ENCODE measurements around the gene TAF10.

TAF10 gene

DNA sequence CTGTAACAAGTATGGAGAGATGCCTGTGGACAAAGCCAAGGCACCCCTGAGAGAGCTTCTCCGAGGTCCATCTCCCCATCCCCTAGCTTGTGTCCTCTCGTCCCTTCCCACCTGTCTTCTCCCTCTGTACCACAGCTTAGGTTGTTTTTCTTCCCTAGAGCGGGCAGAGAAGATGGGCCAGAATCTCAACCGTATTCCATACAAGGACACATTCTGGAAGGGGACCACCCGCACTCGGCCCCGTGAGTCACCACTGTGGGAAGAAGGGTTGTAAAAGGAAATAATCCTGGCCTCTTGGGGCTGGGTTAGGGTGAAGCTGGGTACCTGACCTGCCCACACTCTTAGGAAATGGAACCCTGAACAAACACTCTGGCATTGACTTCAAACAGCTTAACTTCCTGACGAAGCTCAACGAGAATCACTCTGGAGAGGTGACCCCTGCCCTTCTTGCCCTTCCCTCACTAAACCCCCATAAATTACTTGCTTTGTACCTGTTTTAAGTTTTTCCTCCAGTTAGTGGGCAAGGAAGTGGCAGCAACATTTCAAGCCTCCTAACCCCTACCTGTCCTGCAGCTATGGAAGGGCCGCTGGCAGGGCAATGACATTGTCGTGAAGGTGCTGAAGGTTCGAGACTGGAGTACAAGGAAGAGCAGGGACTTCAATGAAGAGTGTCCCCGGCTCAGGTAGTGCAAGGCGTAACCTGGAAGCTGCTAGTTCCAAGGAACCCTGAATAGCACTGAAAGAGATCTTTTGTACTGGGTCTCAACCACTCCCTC is 3.1 kb downstream of the TAF10 start:
- no peak for DNase-seq (ENCODE audit: low read depth in 2 of 2)

DNA sequence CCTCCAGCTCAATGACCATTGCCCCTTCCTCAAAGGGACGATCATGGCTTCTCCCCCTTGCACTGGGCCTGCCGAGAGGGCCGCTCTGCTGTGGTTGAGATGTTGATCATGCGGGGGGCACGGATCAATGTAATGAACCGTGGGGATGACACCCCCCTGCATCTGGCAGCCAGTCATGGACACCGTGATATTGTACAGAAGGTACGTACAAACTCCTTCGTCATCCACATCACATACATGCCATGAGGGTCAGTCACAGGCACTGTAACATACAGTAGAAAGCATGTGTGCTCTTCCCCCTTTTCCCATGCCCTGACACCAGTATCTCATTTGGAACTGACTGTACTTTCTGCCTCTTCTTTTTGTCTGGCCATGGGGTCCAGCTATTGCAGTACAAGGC is 4.0 kb downstream of the TAF10 start:
- no peak for DNase-seq (ENCODE audit: low read depth in 2 of 2)

DNA sequence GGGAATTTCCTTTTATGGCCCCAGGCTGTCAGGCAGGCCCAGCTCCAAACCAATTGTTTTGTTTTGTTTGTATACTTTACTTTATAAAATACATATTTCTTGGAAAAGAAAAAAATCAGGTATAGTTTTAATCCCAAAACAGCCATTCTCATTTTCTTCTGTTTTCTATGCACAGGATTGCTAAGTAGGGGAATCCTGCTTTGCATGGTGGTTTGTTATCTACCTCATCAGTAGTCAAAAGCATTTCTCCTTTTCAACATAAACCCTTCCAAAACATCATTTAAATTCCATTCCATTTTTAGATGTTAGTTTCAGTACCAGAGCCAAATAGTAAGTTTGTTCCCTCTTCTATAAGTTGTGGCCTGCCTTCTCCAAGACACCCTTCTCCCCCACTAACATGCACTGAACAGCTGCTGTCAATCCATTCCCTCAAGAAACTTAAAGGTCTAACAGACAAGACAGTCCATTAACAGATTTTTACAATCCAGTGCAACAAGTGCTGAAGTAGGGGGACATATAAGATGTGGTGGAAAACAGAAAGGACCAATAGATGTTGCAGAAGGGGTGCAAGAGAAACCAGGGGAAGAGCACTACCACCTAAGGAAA is 4.7 kb downstream of the TAF10 start:
- DNase-seq (ENCODE audit: low read depth in 2 of 2), result no peak

DNA sequence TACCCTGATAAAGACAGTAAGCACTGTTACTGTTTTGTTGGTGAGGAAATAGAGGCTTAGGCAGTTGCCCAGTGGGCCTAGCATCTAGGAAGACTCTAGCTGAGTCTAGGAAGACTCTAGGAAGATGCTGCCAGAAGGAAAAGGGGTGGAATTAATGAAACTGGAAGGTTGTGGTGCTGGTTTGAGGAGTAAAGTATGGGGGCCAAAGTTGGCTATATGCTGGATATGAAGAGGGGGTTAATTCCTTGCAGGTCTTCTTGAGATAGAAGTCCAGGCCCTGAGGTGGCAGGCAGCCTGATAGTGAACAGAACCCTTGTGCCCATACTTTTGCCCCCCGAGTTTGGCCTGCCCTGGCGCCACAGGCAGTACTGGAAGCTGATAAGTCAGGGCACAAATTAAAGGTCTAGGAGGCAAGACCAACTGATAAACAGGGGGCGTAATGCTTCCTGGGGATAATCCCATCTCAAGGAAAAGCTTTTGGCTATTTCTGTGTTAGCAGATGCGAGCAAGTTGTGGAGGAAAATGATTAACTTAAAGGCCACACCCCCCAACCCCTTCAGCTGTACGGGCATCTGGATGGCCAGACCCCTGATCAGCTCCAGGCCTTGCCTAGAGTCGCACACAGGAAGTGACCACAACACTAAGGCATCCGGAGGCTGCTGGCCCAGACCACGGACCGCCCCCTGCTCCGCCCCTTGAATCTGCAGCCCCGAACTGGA is 5.4 kb downstream of the TAF10 start:
- no peak for DNase-seq (ENCODE audit: low read depth in 2 of 2)

DNA sequence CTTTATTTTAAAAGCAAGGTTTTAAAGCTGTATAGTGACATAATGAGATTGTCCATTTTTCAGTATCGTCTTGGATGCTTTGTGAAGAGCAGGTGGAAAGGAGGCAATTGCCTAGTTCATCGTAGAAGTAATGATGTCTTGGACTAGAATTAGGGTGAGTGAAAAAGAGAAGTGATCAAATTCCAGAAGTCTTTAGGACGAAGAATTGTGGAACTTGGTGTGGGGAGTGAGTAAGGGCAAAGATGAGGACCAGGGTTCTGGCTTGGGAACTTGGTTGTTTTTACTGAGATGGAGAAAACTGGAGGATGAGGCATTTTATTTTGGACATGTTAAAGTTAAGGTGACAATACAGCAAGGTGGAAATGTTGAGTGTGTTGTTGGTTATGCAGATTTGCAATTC is 7.2 kb downstream of the TAF10 start:
- DNase-seq (ENCODE audit: low read depth in 2 of 2), result no peak

DNA sequence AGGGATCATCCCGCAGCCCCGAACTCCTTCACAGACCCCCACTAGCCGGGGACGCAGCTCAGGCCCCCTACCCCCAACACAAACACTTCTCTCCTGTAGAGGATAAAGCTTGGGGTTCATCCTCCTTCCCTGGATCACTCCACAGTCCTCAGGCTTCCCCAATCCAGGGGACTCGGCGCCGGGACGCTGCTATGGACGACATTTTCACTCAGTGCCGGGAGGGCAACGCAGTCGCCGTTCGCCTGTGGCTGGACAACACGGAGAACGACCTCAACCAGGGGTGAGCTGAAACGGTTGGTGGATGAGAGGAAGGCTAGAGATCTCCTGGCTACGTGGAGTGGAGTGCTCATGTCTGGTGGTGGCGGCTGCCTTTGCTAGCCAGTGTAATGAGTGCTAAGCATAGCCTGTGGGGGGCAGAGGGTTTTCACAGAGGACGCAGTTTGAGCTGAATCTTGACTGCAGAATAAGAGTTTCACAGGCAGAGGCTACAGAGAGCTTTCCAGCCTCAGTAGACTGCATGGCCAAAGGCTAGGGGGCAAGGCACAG is 7.9 kb downstream of the TAF10 start:
- DNase-seq (ENCODE audit: low read depth in 2 of 2), result no peak

DNA sequence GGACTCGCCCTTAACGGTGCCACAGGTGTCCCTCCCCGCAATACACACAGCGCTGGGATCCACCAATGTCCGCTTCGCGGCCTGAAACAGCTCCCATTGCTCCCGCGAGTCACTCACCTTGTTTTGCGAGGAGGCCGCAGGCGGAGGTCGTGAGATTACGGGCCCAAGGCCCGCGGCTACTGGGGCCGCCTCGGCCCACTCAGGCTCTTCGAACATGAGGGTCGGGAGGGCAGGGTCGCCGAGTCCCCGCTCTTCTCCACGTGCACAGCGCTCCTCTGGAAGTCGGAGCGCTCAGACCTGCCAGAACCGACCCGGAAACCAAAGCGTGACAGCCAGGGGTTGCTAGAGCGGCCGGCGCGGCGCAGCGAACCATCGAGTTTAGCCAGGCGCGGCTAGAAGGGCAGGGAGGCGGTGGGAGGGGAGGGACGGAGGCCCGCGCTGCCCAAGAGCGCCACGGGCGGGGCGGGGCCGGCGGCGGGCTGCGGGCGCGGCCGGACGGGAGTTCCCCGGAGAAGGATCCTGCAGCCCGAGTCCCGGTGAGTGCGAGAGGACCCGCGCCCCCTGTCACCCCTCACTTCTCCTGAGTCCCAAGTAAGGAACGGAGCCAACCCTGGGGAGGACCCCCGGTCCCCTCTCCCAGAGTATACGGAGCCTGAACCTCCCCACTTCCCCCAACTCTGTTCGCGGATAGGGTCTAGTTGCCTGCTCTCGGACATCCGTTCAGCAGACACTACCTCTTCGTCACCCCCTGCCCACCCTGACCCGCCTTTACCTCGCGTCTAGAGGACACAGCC is 8.5 kb downstream of the TAF10 start, which contains the start of the genes ILK and RRP8:
ILK (plus strand) TSS at position 488 of the 794 bp plus-strand sequence. CDS start 498 bp downstream, outside the sequence.
RRP8 (minus strand) TSS at position 330 of the 794 bp plus-strand sequence; CDS start at position 216, 114 bp downstream.
- peak; percentile 70 to 72 for DNase-seq (ENCODE audit: low read depth in 2 of 2)

DNA sequence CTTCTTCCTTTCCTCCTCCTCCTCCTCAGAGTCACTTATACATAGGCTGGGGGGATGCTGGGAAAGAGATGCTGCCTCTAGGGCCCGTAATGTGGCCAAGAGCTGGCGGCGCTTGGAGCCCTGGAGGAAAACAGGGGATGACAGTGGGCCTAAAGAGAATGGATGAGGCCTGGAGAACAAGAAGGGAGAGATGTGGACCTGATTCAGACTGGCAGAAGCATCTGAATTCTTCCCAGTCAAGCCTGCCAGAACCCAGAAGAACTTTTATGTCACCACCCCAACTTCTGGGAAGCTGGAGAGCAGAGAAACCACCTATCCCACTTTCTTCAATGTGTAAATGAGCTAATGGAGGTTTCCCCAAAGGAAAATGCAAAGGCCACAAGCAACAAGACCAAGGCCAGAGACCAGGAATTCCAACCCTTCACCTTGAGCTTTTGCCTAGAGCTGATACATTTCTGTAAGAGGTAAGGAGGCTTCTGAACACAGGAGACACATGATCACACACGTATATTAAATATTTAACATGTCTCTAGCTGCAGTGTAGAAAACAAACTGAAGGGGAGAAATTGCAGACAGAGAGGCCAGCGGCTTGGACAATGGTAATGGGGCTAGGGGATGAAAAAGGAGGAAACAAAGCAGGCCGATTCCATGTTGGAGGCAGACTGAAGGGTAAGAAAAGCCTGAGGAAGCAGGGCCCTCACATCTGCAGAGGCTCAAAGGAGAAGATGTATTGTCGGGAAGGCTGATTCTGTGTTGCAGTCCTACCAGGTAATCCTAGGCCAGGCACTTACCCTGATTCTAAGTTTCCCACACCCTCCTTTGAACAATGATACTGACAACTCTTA is 9.7 kb downstream of the TAF10 start:
- DNase-seq (ENCODE audit: low read depth in 2 of 2), result no peak

DNA sequence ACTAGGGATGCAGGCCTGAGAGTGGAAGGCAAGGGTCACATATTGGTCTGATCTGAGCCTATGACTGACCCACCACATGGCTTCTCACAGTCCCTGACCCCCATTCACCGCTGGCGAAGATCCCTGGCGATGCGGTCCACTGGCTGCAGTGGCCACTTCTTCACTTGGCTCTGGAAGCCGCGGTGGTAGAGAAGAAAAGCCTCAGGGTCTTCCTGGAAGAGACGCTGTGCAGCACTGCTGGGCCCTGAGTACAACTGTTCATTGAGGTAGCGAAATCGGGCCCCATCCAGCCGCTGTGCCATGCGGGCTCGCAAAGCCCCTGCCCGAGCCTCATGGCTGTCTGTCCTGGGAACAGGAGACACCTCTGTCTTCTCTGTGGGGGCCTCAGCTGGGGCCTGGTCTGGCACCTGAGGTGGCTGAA is 11.0 kb downstream of the TAF10 start:
- DNase-seq (ENCODE audit: low read depth in 2 of 2), result no peak

DNA sequence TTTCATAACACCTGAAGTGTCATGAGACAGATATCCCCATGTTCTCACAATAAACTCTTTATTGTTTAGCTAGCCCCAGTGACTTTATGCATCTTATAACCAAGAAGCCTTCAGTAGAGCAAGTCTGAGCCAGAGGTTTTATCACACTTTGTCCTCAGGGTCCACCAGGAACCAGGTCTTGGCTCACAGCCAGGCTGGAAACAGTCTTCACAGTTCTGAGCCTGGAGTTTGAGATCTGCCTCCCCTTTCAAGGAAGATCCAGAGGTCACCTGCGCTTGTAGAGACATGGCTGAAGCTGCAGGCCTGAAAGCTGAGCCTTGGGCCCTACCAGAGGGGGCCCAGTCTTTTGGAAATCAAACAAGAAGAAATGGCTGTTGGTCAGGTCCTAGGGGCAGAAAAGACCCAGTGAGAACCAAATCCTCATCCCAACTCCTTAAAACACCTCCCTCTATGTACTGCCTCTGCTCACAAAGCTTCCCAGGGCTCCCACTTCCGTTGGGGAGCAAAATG is 12.1 kb downstream of the TAF10 start:
- DNase-seq (ENCODE audit: low read depth in 2 of 2), result no peak

DNA sequence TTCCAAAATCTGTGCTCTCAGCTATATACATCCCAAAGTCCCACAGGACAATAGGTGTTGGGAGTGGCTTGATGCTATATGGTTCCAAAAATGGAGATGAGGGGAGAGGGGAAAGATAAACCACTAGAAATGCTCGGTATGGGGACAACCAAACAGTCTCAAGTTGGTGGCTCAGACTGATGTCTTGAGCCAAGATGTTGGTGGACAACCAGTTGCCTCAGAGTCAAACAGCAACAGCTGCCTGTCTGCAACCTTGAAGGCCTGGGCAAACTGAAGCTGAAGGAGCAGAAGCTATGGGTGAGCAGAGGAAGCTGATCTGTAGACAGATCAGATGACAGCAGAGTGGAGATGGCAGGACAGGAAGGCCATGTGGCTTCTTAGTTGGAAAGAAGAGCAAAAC is 12.6 kb downstream of the TAF10 start:
- no peak for DNase-seq (ENCODE audit: low read depth in 2 of 2)

DNA sequence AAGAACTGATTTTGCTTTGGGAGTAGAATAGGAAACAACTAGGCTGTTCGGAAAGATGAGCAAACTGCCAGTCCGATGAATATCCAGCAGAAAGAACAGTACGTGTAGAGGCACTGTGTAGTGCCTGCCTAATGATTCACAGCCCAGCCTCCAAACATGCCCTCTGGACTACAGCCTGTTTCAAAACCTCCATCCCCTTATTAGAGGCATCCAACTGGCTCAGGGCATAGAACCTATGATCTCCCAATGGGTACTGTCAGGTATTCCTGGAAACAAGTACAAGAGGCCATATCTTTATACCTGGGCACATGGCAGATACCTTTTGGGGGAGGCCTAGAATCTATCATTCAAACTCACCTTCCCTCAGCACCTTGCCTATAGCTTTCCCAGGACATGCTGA is 13.5 kb downstream of the TAF10 start:
- DNase-seq (ENCODE audit: low read depth in 2 of 2), result no peak

DNA sequence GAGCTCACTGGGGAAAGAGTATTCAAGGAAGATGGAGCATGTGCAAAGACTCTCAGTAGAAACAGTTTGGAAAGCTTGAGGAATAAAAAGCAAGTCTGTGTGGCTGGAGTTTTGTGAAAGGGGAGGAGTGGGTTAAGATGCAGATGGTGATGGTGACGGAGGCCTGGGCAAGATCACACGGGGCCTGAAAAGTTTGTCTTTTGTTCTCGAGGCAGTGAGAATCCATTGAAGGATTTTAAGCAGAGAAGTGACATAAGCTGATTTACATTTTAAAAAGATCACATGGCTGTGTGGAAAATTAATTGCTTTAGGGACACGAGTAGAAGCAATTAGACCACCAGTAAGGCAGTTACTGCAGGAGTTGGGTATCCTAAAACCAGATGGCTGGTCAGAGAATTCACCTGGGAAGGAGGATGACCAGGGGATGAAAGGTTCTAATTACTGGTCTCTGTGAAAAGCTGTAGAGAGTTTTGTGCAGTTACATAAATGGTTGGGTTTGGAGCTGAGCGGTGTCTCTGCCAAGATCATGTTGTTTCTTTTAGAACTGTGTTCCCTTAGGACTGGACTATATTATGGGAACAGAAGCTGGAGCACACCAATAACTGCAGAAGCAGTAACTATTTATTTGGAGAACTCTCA is 15.7 kb downstream of the TAF10 start:
- no peak for DNase-seq (ENCODE audit: low read depth in 2 of 2)

DNA sequence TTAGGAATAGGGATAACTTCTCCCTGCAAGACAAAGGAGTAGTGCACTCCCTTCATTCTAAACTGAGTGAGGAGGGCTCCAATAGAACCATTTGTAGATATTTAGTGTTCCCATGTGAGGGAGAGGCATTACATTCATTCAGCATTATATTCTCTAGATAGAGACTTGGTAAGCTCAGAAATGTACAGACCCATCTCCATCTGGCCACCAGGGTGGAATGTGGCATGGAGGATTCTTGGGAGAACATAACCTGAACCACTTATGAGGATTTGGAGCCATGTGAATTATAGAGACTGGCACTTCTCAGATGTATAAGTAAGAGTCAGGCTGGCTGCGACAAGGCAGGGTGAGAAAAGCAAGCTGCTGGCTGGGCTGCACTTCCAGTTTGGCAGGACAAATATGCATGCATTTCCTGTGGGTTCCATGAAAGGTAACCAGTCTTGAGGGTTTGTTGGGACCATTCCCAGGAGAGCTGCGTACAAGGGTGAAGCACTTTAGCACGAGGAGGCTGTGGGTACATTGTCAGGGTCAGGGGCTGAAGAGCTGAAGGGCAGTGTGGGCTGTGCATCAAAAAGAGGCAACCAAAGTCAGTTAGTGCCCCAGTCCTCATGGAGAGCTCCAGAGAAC is 17.8 kb downstream of the TAF10 start:
- no peak for DNase-seq (ENCODE audit: low read depth in 2 of 2)

DNA sequence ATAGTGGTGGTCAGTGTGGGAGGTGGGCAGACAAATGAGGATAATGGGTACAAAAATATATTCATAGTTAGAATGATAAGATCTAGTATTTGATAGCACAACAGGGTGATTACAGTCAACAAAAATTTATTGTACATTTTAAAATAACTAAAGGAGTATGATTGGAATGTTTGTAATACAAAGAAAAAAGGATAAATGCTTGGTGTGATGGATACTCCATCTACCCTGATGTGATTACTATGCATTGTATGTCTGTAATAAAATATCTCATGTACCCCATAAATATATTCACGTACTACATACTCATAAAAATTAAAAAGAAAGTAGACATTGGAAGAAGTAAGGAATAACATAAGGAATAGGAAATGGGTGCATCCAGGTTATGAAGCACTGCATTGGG is 24.0 kb downstream of the TAF10 start:
- no peak for DNase-seq (ENCODE audit: low read depth in 2 of 2)

DNA sequence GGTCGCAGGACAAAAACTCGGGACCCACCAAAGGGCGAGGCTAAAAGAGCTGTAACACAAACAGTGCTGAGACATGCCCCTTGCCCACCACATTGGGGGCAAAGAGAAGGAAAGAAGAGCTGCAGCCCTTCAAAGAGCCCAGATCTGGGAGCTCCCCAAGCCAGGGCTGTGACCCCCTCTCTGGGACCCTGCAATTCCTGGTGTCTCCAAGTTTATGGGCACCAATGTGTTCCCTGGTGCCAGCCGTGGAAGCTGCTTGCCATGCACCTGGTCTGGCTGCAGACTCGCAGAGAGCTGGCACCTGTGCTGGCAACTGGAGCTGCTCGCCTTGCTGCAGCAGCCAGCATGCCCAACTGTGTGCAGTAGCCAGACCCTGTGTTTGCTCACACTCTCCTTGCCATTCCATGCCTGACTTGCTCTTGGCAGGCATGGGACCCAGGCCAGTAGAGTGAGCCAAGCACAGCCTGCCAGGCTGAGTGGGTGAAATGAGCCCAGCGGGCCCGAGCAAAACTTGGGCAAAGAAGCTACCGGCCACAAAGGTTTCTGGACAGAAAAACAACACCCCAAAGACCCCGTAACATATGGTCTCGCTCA is 24.6 kb downstream of the TAF10 start:
- DNase-seq (ENCODE audit: low read depth in 2 of 2), result no peak

DNA sequence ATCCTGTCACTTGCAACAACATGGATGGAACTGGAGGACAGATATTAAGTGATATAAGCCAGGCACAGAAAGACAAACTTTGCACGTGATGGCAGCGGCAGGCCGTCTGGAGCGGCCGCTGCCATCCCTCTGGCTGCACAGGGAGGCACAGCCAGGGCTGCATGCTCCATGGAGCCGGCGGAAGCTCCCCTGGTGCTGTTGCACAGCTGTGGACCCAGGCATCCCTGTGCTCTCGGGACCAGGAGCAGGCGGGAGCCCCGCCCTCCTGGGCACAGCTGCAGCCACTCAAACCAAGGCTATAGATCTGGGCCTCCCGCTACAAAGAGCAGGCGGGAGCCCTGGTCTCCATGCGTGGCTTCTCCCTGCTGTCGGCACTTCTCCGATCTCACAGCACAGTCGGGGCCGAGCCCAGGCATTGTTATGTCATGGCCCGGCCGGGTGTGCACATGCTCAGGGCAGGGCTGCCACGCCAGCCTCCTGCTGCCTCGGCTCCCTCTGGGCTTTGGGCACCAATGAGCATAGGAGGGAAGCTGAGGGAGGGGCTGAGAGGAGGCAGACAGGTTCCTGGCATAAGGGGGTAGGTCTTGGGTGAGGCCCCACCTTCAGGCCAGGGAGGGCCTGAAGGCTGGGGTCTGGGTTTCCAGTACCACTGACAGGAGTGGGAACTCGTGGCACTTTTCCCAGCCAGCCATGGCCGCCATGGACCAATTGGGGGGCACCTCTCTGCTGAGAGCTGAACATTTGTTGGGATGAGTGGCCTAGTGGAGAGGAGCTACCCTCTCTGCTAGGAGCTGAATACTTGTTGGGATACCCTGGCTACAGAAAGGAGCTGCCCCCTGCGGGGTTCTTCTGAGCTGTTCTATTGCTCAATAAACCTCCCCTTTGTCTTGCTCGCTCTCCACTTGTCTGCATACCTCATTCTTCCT is 25.3 kb downstream of the TAF10 start:
- DNase-seq (ENCODE audit: low read depth in 2 of 2), result no peak

DNA sequence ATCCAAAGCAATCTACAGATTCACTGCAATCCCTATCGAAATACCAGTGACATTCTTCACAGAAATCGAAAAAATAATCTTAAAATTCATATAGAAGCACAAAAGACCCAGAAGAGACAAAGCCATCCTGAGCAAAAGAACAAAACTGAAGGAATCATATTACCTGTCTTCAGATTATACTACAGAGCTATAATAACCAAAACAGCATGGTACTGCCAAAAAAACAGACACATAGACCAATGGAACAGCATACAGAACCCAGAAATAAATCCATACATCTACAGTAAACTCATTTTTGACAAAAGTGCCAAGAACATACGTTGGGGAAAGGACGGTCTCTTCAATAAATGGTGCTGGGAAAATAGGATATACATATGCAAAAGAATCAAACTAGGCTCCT is 27.5 kb downstream of the TAF10 start:
- DNase-seq (ENCODE audit: low read depth in 2 of 2), result no peak

Measured in activated CD8-positive, alpha-beta memory T cell treated with anti-CD3 and anti-CD28 coated beads for 4 hours (primary cell).